Neuronal stem cell (in vitro differentiated cells): ENCODE measurements around the gene KRTAP10-7.

ENCODE experiments used
- DNase-seq: peaks from one replicate; pipeline ENCODE4 v3.0.0-alpha.2; 2013; ENCODE audit warnings: low spot score
- H2AFZ ChIP-seq: one replicate; pipeline ENCODE4 v1.6.1; 2013; ENCODE audit warnings: mild to moderate bottlenecking, low read length, inconsistent platforms
- H2AK5ac ChIP-seq: 2 replicates; pipeline ENCODE4 v1.6.1; 2013; ENCODE audit warnings: low read depth, mild to moderate bottlenecking, inconsistent platforms, low read length, moderate library complexity, mixed read lengths
- H2BK120ac ChIP-seq: 2 replicates; pipeline ENCODE4 v1.6.1; 2013; ENCODE audit warnings: low read depth, mild to moderate bottlenecking, inconsistent platforms, low read length, moderate library complexity, mixed read lengths
- H2BK12ac ChIP-seq: one replicate; pipeline ENCODE4 v1.6.1; 2013; ENCODE audit warnings: low read length, inconsistent platforms
- H2BK15ac ChIP-seq: 2 replicates; pipeline ENCODE4 v1.6.1; 2013; ENCODE audit warnings: mild to moderate bottlenecking, low read length, inconsistent platforms, mixed read lengths
- H2BK5ac ChIP-seq: one replicate; pipeline ENCODE4 v1.6.1; 2013; ENCODE audit warnings: inconsistent platforms, mild to moderate bottlenecking, low read length, moderate library complexity
- H3K14ac ChIP-seq: one replicate; pipeline ENCODE4 v1.6.1; 2013; ENCODE audit warnings: low read length, inconsistent platforms
- H3K18ac ChIP-seq: 2 replicates; pipeline ENCODE4 v1.6.1; 2013; ENCODE audit warnings: low read length, inconsistent platforms
- H3K23ac ChIP-seq: 2 replicates; pipeline ENCODE4 v1.6.1; 2013; ENCODE audit warnings: low read depth, mild to moderate bottlenecking, mixed read lengths, low read length, inconsistent platforms; ENCODE audit not compliant: poor library complexity
- H3K27ac ChIP-seq: replicated peaks from 3 replicates; pipeline ENCODE4 v1.5.1; 2013; ENCODE audit warnings: low read length, inconsistent platforms
- H3K27me3 ChIP-seq, 3 experiments: 2 replicates each; pipeline ENCODE4 v1.6.1; 2013; ENCODE audit warnings: low read length in 3 of 3, mild to moderate bottlenecking in 2 of 3, inconsistent platforms in 1 of 3, low read depth in 1 of 3, mixed read lengths in 1 of 3, moderate library complexity in 1 of 3; ENCODE audit not compliant: control insufficient read depth in 3 of 3, insufficient read depth in 3 of 3
- H3K36me3 ChIP-seq, 2 donors: replicated peaks in 1 of 2; 2 replicates each; pipeline ENCODE4 v1.6.1; 2013; ENCODE audit warnings: low read length in 2 of 2; ENCODE audit not compliant: control insufficient read depth in 2 of 2, insufficient read depth in 2 of 2
- H3K4ac ChIP-seq: 2 replicates; pipeline ENCODE4 v1.6.1; 2013; ENCODE audit warnings: inconsistent platforms, mild to moderate bottlenecking, low read length, moderate library complexity
- H3K4me1 ChIP-seq, 2 donors: 1 replicate in 1 of 2; 2 replicates in 1 of 2; pipeline ENCODE4 v1.6.1; 2013; ENCODE audit warnings: low read length in 2 of 2, low read depth in 1 of 2; ENCODE audit not compliant: control insufficient read depth in 2 of 2, insufficient read depth in 1 of 2
- H3K4me2 ChIP-seq: one replicate; pipeline ENCODE4 v1.6.1; 2013; ENCODE audit warnings: mild to moderate bottlenecking, low read length, inconsistent platforms; ENCODE audit not compliant: insufficient read depth, poor library complexity, severe bottlenecking
- H3K4me3 ChIP-seq, 2 donors: 2 replicates each; pipeline ENCODE4 v1.5.1; 2013; ENCODE audit warnings: low read length in 2 of 2, mild to moderate bottlenecking in 2 of 2, inconsistent platforms in 1 of 2, moderate library complexity in 1 of 2
- H3K79me1 ChIP-seq: one replicate; pipeline ENCODE4 v1.6.1; 2013; ENCODE audit warnings: low read depth, mild to moderate bottlenecking, inconsistent platforms, low read length, moderate library complexity
- H3K9ac ChIP-seq: one replicate; pipeline ENCODE4 v1.6.1; 2013; ENCODE audit warnings: mild to moderate bottlenecking, low read depth, low read length, inconsistent platforms; ENCODE audit not compliant: poor library complexity
- H3K9me3 ChIP-seq, 2 donors: replicated peaks in 1 of 2; 2 replicates each; pipeline versions ENCODE3 to v1.6.1; 2013; ENCODE audit warnings: low read length in 2 of 2, mild to moderate bottlenecking in 2 of 2, inconsistent platforms in 1 of 2, low read depth in 1 of 2, mixed read lengths in 1 of 2, moderate library complexity in 1 of 2; ENCODE audit not compliant: control insufficient read depth in 2 of 2, insufficient read depth in 1 of 2
- H4K8ac ChIP-seq: one replicate; pipeline ENCODE4 v1.6.1; 2013; ENCODE audit warnings: low read depth, mild to moderate bottlenecking, inconsistent platforms, low read length, moderate library complexity
- H4K91ac ChIP-seq: one replicate; pipeline ENCODE4 v1.6.1; 2013; ENCODE audit warnings: low read length, low read depth, mild to moderate bottlenecking, inconsistent platforms; ENCODE audit not compliant: poor library complexity
- WGBS, 2 donors: extraction: QIAGEN DNeasy Blood & Tissue Kit; methylation state at CpG; one replicate each; pipeline ENCODE4 v1.1.7; 2013; ENCODE audit warnings: missing lambda C conversion rate in 2 of 2, mixed read lengths in 1 of 2; ENCODE audit not compliant: insufficient read length in 2 of 2, insufficient replicate concordance in 1 of 2; ENCODE audit errors: extremely low coverage in 2 of 2; 5-methylcytosine and 5-hydroxymethylcytosine counted together

KRTAP10-7 gene

DNA sequence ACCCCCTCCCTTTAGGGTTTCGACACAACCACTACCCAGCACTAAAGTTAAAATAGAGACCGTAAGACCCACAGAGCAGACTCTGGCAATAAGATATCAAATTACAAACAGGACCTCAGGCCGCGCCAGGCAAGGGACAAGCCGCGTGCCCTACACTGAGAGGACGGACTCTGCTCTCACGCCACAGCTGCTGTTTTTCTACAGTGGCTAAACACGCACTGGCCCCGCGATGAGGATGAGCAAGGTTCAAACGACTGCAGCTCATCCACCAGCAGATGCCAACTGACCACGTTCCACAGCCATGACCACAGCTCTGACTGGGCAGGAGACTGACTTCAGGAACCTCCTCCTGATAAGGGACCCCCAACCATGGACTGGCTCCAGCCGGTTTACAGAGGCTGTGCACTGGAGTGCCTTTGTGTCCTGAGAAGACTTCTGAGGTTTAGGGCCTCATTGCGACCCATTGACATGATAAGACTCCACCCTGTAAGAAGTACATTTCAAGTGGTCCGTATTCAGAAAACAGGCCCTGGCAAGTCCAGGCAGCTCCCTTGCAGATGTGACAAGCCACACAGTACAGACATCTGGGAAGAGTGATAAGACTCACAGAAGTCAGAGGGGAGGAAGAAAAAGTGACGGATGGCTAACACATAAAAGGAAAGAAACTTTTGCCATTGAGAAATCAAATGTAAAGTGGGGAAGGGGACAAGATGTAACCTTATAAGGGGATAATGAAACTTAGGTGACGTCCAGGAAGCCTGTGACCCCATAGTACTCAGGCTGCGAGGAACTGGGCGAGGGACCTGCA is 6.6 kb upstream of the KRTAP10-7 start:
- H3K4me1 ChIP-seq = peaks cover 3 to 7% of the 10 kb centered on the region in 2 donors
- no peak overlapping the region for H2BK12ac ChIP-seq
- no peak overlapping the region for H3K23ac ChIP-seq
- no peak overlapping the region for H2AK5ac ChIP-seq
- H3K4me3 ChIP-seq = no peak overlapping the region
- peak overlapping the region; percentile 58 for H2AFZ ChIP-seq
- peak overlapping the region; percentile 75 for H2BK5ac ChIP-seq
- no CpG with 5 or more reads among the region's 20 CpGs for WGBS, 2 donors
- H3K27ac ChIP-seq = no peak overlapping the region
- H4K8ac ChIP-seq = no peak overlapping the region
- peak overlapping the region; percentile 87 for H2BK15ac ChIP-seq
- peak overlapping the region; percentile 20 for H3K18ac ChIP-seq
- H3K27me3 ChIP-seq = no peaks in the 10 kb centered on the region
- no peak overlapping the region for H4K91ac ChIP-seq
- no peaks in the 10 kb centered on the region for H3K36me3 ChIP-seq
- H3K14ac ChIP-seq = no peak overlapping the region
- H2BK120ac ChIP-seq = peak overlapping the region; percentile 21
- H3K9me3 ChIP-seq = peaks cover 0 to 3% of the 10 kb centered on the region in 2 donors
- no peak overlapping the region for H3K4me2 ChIP-seq
- H3K9ac ChIP-seq = no peak overlapping the region
- no peak for DNase-seq
- peaks cover 3% of the 10 kb centered on the region for H3K79me1 ChIP-seq
- no peak overlapping the region for H3K4ac ChIP-seq

DNA sequence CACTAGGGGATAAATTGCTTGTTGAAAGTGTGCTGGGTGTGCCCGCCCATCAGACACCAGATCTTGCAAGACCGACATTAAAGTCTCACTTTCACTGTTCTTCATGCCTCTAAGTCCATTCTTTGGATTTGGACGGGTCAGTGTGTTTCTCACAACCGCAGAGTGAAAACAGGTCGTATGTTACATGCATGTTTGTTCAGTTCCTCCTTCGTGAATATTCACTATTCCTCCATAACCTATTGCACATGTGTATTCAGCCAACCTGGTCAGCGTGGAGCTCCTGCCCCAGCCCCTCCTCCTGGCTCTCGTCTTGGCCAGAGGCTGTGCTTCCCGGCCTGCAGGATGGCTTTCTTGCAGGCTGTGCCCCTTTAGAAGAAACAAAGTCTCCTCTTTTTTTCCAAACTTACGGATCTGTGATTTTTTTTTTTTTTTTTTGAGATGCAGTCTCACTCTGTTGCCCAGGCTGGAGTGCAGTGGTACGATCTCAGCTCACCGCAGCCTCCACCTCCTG is 5.9 kb upstream of the KRTAP10-7 start:
- Histone ChIP-seq H4K91ac (no peak overlapping the region), H3K79me1 (peaks cover 2% of the 10 kb centered on the region), H3K9me3 (peaks cover 2 to 3% of the 10 kb centered on the region in 2 donors), H3K9ac (no peak overlapping the region), H2BK12ac (no peak overlapping the region), H2BK15ac (no peak overlapping the region), H3K14ac (no peak overlapping the region), H2BK120ac (no peak overlapping the region), H3K27me3 (no peaks in the 10 kb centered on the region), H3K27ac (no peak overlapping the region), H3K18ac (no peak overlapping the region), H2AFZ (peak overlapping the region; percentile 58), H3K4me2 (no peak overlapping the region), H3K36me3 (no peaks in the 10 kb centered on the region), H3K4me1 (peaks cover 3 to 7% of the 10 kb centered on the region in 2 donors), H3K23ac (no peak overlapping the region), H2BK5ac (no peak overlapping the region), H2AK5ac (peak overlapping the region; percentile 3), H3K4ac (no peak overlapping the region), H4K8ac (no peak overlapping the region), H3K4me3 (no peak overlapping the region)
- WGBS, 2 donors = no CpG with 5 or more reads among the region's 12 CpGs
- DNase-seq = no peak

- DNase-seq = no peak
- Histone ChIP-seq H3K18ac (peak overlapping the region; percentile 69), H2BK5ac (no peak overlapping the region), H3K4me1 (peaks cover 4 to 7% of the 10 kb centered on the region in 2 donors), H2AK5ac (no peak overlapping the region), H3K23ac (no peak overlapping the region), H2BK120ac (peak overlapping the region; percentile 38), H3K4me3 (no peak overlapping the region), H4K8ac (no peak overlapping the region), H3K79me1 (no peaks in the 10 kb centered on the region), H2AFZ (no peak overlapping the region), H3K4me2 (no peak overlapping the region), H3K36me3 (no peaks in the 10 kb centered on the region), H3K9me3 (peaks cover 2 to 4% of the 10 kb centered on the region in 2 donors), H4K91ac (no peak overlapping the region), H3K4ac (no peak overlapping the region), H2BK15ac (no peak overlapping the region), H3K27ac (no peak overlapping the region), H3K14ac (no peak overlapping the region), H3K9ac (no peak overlapping the region), H3K27me3 (no peaks in the 10 kb centered on the region), H2BK12ac (no peak overlapping the region)
- no CpG with 5 or more reads among the region's 6 CpGs for WGBS, 2 donors
Observed at GRCh38 chr21:44595524-44595923, 4.9 kb upstream of the KRTAP10-7 start.

DNA sequence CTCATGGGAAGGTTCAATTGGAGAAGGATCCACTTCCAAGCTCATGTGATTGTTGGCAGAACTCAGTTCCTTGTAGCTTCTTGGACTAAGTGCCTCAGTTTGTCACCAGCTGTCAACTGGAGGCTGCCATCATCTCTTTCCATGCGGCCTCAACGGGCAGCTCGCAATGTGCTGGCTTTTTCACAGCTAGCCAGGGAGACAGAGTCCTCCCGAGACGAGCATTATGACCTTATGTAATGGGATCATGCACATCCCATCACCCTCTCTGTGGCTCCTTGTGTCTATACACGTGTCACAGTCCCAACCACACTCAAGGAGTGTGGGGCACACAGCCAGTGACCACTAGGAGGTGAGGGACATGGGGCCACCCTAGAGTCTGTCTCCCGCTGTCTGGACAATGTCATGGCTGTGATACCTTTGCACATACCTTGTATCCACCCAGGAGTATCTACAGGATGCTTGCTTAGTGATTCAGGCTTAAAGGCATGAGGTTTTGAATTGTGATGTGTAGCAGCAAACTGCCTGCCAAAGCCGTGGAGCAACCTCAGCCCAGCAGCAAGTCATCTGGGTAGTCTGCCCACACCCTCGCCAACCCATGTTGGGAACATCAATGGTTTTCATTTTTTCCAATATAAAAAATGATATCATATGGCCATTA is 4.2 kb upstream of the KRTAP10-7 start:
- H2BK12ac ChIP-seq = peak overlapping the region; percentile 18
- peak overlapping the region; percentile 38 for H2BK120ac ChIP-seq
- H3K9ac ChIP-seq = no peak overlapping the region
- no peaks in the 10 kb centered on the region for H3K27me3 ChIP-seq
- peak overlapping the region; percentile 85 for H4K91ac ChIP-seq
- no peak overlapping the region for H3K4ac ChIP-seq
- H3K14ac ChIP-seq = no peak overlapping the region
- peaks cover 2 to 4% of the 10 kb centered on the region in 2 donors for H3K9me3 ChIP-seq
- WGBS, 2 donors = no CpG with 5 or more reads among the region's 9 CpGs
- no peak overlapping the region for H3K4me2 ChIP-seq
- no peak overlapping the region for H3K27ac ChIP-seq
- no peak overlapping the region for H2AFZ ChIP-seq
- H3K79me1 ChIP-seq = no peaks in the 10 kb centered on the region
- H3K18ac ChIP-seq = peak overlapping the region; percentile 81
- H4K8ac ChIP-seq = no peak overlapping the region
- peak overlapping the region; percentile 56 for H3K23ac ChIP-seq
- no peak overlapping the region for H3K4me3 ChIP-seq
- H2AK5ac ChIP-seq = peak overlapping the region; percentile 23
- H2BK5ac ChIP-seq = no peak overlapping the region
- peaks cover 4 to 7% of the 10 kb centered on the region in 2 donors for H3K4me1 ChIP-seq
- H2BK15ac ChIP-seq = peak overlapping the region; percentile 23
- no peaks in the 10 kb centered on the region for H3K36me3 ChIP-seq
- DNase-seq = no peak
